Neural cell (in vitro differentiated cells): ENCODE results near the gene FCHO1. TPM values are rescaled to one million over a fixed set of nuclear protein-coding genes. Genes with fewer than 3 reads are reported as not detected.

ENCODE experiments used
- H2AFZ ChIP-seq: fragments of 200-600, 300-800 bp; sonication (generic), shearing (Covaris generic); 2 replicates; pipeline ENCODE4 v1.6.0; 2014; ENCODE audit warnings: low read depth, mild to moderate bottlenecking, antibody characterized with exemption, low read length, moderate library complexity
- H3F3A ChIP-seq: fragments of 200-600 bp; shearing (Covaris generic); 2 replicates; pipeline ENCODE4 v1.6.1; 2016; ENCODE audit warnings: mild to moderate bottlenecking, moderate library complexity, mixed read lengths, antibody characterized with exemption, low read length; ENCODE audit not compliant: insufficient read depth, poor library complexity, severe bottlenecking
- H3K27ac ChIP-seq: fragments of 200-600, 300-800 bp; sonication (generic), shearing (Covaris generic); 2 replicates; pipeline ENCODE4 v1.5.1; 2014; ENCODE audit warnings: mild to moderate bottlenecking, low read length, moderate library complexity
- H3K27me3 ChIP-seq: fragments of 300-800, 200-600 bp; sonication (generic), shearing (Covaris generic); 2 replicates; pipeline ENCODE4 v1.6.0; 2014; ENCODE audit warnings: mild to moderate bottlenecking, low read depth, low read length, moderate library complexity; ENCODE audit not compliant: insufficient read depth
- H3K36me3 ChIP-seq: fragments of 300-800, 200-600 bp; sonication (generic), shearing (Covaris generic); 2 replicates; pipeline ENCODE4 v1.5.1; 2014; ENCODE audit warnings: mild to moderate bottlenecking, antibody characterized with exemption, low read length, moderate library complexity; ENCODE audit not compliant: insufficient read depth
- H3K4me2 ChIP-seq: fragments of 300-800, 200-600 bp; sonication (generic), shearing (Covaris generic); 2 replicates; pipeline ENCODE4 v1.6.0; 2014; ENCODE audit warnings: mild to moderate bottlenecking, low read length
- H3K4me3 ChIP-seq: fragments of 300-800, 200-600 bp; sonication (generic), shearing (Covaris generic); 2 replicates; pipeline ENCODE4 v1.5.1; 2014; ENCODE audit warnings: mild to moderate bottlenecking, low read length, moderate library complexity
- H3K79me2 ChIP-seq: fragments of 200-600 bp; shearing (Covaris generic); replicated peaks from 2 replicates; pipeline ENCODE4 v1.6.0; 2014; ENCODE audit warnings: mild to moderate bottlenecking, low read length, moderate library complexity; ENCODE audit not compliant: insufficient read depth
- H3K9ac ChIP-seq: fragments of 300-800, 200-600 bp; sonication (generic), shearing (Covaris generic); 2 replicates; pipeline ENCODE4 v1.6.1; 2016; ENCODE audit warnings: mild to moderate bottlenecking, low read length, mixed read lengths
- H3K9me2 ChIP-seq: fragments of 200-600 bp; shearing (Covaris generic); 2 replicates; pipeline ENCODE4 v1.6.1; 2016; ENCODE audit warnings: mild to moderate bottlenecking, low read length, mixed read lengths; ENCODE audit not compliant: insufficient read depth
- H3K9me3 ChIP-seq: fragments of 200-600, 300-800 bp; sonication (generic), shearing (Covaris generic); 2 replicates; pipeline ENCODE4 v1.6.1; 2016; ENCODE audit warnings: mild to moderate bottlenecking, mixed run types, low read length, moderate library complexity, mixed read lengths
- H4K20me1 ChIP-seq: fragments of 200-600 bp; shearing (Covaris generic); 2 replicates; pipeline ENCODE4 v1.6.1; 2016; ENCODE audit warnings: mild to moderate bottlenecking, mixed run types; ENCODE audit not compliant: insufficient read depth
- CTCF ChIP-seq: fragments of 450-650 bp; IDR thresholded peaks from 2 replicates; pipeline ENCODE4 v1.5.1; 2014; ENCODE audit warnings: antibody characterized with exemption, mild to moderate bottlenecking, moderate library complexity; ENCODE audit not compliant: poor library complexity, severe bottlenecking
- EP300 ChIP-seq: fragments of 450-650 bp; conservative IDR thresholded peaks from 2 replicates; pipeline ENCODE4 v1.6.1; 2014; ENCODE audit warnings: antibody characterized with exemption, mild to moderate bottlenecking, moderate library complexity; ENCODE audit not compliant: poor library complexity, severe bottlenecking
- EZH2 ChIP-seq: fragments of 200-600, 300-800 bp; shearing (Covaris generic), sonication (generic); IDR thresholded peaks from 2 replicates; pipeline ENCODE4 v1.6.1; 2014; ENCODE audit warnings: antibody characterized with exemption, low read length, borderline replicate concordance, mild to moderate bottlenecking; ENCODE audit not compliant: insufficient read depth, poor library complexity, severe bottlenecking
- MXI1 ChIP-seq: fragments of 450-650 bp; conservative IDR thresholded peaks from 2 replicates; pipeline ENCODE4 v1.6.1; 2014; ENCODE audit warnings: antibody characterized with exemption, mild to moderate bottlenecking; ENCODE audit not compliant: poor library complexity, severe bottlenecking
- POLR2AphosphoS5 ChIP-seq: IDR thresholded peaks from 2 replicates; pipeline ENCODE4 v1.6.1; 2012
- RAD21 ChIP-seq: fragments of 450-650 bp; conservative IDR thresholded peaks from 2 replicates; pipeline ENCODE4 v1.6.1; 2014; ENCODE audit warnings: antibody characterized with exemption, mild to moderate bottlenecking, moderate library complexity
- REST ChIP-seq: IDR thresholded peaks from 2 replicates; pipeline ENCODE4 v1.6.1; 2012; ENCODE audit warnings: borderline replicate concordance
- SMC3 ChIP-seq: fragments of 450-650 bp; conservative IDR thresholded peaks from 2 replicates; pipeline ENCODE4 v1.6.1; 2014; ENCODE audit warnings: antibody characterized with exemption, mild to moderate bottlenecking, moderate library complexity; ENCODE audit not compliant: poor library complexity
- TAF1 ChIP-seq: IDR thresholded peaks from 2 replicates; pipeline ENCODE4 v1.6.1; 2012; ENCODE audit warnings: low read depth
- polyA plus RNA-seq: library from polyadenylated mRNA; depleted of rRNA; stranded (reverse); fragments of >200 nt; gene quantifications from 2 replicates; pipeline ENCODE4 v1.2.3, GENCODE V29; 2014

Gene FCHO1
- polyA plus RNA-seq, 1 donor from 2014 or later, result 39.7 TPM

- Histone ChIP-seq H3K79me2 (no peaks in the 10 kb centered on the region), H3K4me3 (no peak overlapping the region), H4K20me1 (no peaks in the 10 kb centered on the region), H3K36me3 (no peaks in the 10 kb centered on the region), H2AFZ (no peak overlapping the region), H3K9ac (no peak overlapping the region), H3K27ac (no peak overlapping the region), H3K9me3 (peaks cover 3% of the 10 kb centered on the region), H3K4me2 (no peak overlapping the region), H3F3A (no peaks in the 10 kb centered on the region), H3K27me3 (no peaks in the 10 kb centered on the region), H3K9me2 (no peaks in the 10 kb centered on the region)
- no peak for TF ChIP-seq MXI1
These were observed 9.8 kb upstream of the FCHO1 start for GRCh38 chr19:17741456-17741855.

- H3K4me3 ChIP-seq, result no peak overlapping the region
- H4K20me1 ChIP-seq, result no peaks in the 10 kb centered on the region
- H3K9ac ChIP-seq, result no peak overlapping the region
- H3K9me3 ChIP-seq, result peaks cover 3% of the 10 kb centered on the region
- H2AFZ ChIP-seq, result no peak overlapping the region
- peaks cover 13% of the 10 kb centered on the region for H3K79me2 ChIP-seq
- no peaks in the 10 kb centered on the region for H3F3A ChIP-seq
- H3K9me2 ChIP-seq, result no peaks in the 10 kb centered on the region
- H3K36me3 ChIP-seq, result no peaks in the 10 kb centered on the region
- no peak overlapping the region for H3K4me2 ChIP-seq
- H3K27ac ChIP-seq, result no peak overlapping the region
- H3K27me3 ChIP-seq, result no peaks in the 10 kb centered on the region
- no peak for TF ChIP-seq EP300
- no peak for TF ChIP-seq MXI1
- TF ChIP-seq EZH2, result no peak
- no peak for TF ChIP-seq POLR2AphosphoS5
- no peak for TF ChIP-seq RAD21
- TF ChIP-seq CTCF, result no peak
- TF ChIP-seq SMC3, result no peak
- TF ChIP-seq TAF1, result no peak
These were observed 7.2 kb upstream of the FCHO1 start for GRCh38 chr19:17743874-17744580.

GRCh38 chr19:17747205-17748098, 3.8 kb upstream of the FCHO1 start:
- Histone ChIP-seq H3K27me3 (no peaks in the 10 kb centered on the region), H2AFZ (peak overlapping the region; percentile 21), H3K4me2 (peak overlapping the region; percentile 60), H4K20me1 (no peaks in the 10 kb centered on the region), H3K36me3 (no peaks in the 10 kb centered on the region), H3K9me2 (no peaks in the 10 kb centered on the region), H3K9ac (peak overlapping the region; percentile 84), H3K9me3 (no peaks in the 10 kb centered on the region), H3K79me2 (peaks cover 20% of the 10 kb centered on the region), H3K4me3 (peak overlapping the region; percentile 94), H3K27ac (peak overlapping the region; percentile 28), H3F3A (no peaks in the 10 kb centered on the region)
- TF ChIP-seq CTCF, result no peak
- TF ChIP-seq RAD21, result peak; percentile 16
- TF ChIP-seq TAF1, result no peak
- TF ChIP-seq EP300, result peak; percentile 17
- peak; percentile 75 for TF ChIP-seq POLR2AphosphoS5
- peak; percentile 26 for TF ChIP-seq SMC3
- peak; percentile 83 for TF ChIP-seq MXI1
- no peak for TF ChIP-seq REST
